ENCODE results near the gene PRAMEF2.
"Not testable (repeated sequence)": the region's sequence is repeated elsewhere in the genome, so short reads cannot be mapped to it uniquely, and the experiment has no call there.

PRAMEF2 gene

DNA sequence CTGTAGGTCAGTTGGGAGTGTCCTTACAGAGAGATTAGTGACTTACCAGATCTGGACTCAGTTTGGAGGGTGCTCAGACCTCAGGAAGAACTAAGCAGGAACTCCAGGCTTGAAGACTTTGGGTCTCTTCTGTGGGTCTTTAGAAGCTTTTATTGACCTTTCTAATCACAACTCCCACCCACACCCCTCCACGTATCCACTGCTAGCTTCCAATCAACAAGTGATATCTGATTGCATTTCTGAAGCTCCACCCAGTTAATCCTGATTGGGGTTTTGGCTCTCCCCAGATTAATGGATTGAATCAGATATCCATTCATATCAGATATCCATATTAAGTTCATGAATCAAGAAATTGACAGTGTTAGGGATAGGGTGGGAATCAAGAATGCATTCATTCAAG lies 41.3 kb downstream of the PRAMEF2 start, which contains the start of gene PRAMEF10:
PRAMEF10 (minus strand) TSS at position 101 of the 400 bp plus-strand sequence. CDS start 2,423 bp downstream, outside the sequence.
- not testable (repeated sequence) for H3K9me2 ChIP-seq (replicated peaks; ENCODE audit: control insufficient read depth, low read length); H3K4me1 ChIP-seq (ENCODE audit: control insufficient read depth, low read length); H3K36me3 ChIP-seq (ENCODE audit: control insufficient read depth, low read length); H3K79me2 ChIP-seq (ENCODE audit: control insufficient read depth, low read length); H3F3A ChIP-seq (ENCODE audit: control insufficient read depth, insufficient read depth); H3K4me2 ChIP-seq (ENCODE audit: low read length); H4K20me1 ChIP-seq (ENCODE audit: control insufficient read depth, insufficient read depth, low read depth, low read length); H3K27me3 ChIP-seq (ENCODE audit: control insufficient read depth, low read length); H3K4me3 ChIP-seq (ENCODE audit: low read length); H3K27ac ChIP-seq (ENCODE audit: low read depth, low read length); H3K9me3 ChIP-seq (ENCODE audit: control insufficient read depth, insufficient read depth, low read length)

- not testable (repeated sequence) for H3F3A ChIP-seq (ENCODE audit: control insufficient read depth, insufficient read depth); H3K27me3 ChIP-seq (ENCODE audit: control insufficient read depth, low read length)
Measured at GRCh38 chr1:12899186-12899585, 42.3 kb downstream of the PRAMEF2 start.

DNA sequence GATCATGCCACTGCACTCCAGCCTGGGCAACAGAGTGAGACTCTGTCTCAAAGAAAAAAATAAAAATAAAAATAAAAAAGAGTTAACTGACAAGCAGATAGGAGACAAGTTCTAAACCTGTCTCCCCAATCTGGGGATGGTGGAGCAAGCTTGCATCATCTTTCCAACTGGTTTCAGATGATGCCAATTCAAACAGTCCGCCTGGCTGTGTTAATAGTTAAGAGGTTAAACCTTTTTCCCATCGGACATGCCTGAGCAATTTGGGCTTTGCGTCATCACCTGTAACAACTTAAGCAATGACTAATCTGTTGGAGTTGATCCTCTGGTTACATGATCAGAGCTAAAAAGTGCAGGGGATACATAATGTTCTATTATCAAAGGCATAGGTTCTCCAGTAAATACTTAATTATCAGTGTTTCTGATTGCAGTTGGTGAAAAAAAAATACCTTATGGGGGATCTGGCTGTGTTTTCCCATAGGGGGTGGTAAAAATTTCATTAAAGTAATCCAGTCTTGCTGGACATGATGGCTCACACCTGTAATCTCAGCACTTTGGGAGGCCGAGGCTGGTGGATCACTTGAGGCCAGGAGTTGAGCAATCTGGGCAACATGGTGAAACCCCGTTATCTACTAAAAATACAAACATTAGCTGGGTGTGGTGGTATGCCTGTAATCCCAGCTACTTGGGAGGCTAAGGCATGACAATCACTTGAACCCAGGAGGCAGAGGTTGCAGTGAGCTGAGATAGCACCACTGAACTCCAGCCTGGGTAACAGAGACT lies 47.1 kb downstream of the PRAMEF2 start:
- H3K4me3 ChIP-seq (ENCODE audit: low read length); H3K27ac ChIP-seq (ENCODE audit: low read depth, low read length); H3K9me2 ChIP-seq (replicated peaks; ENCODE audit: control insufficient read depth, low read length); H3F3A ChIP-seq (ENCODE audit: control insufficient read depth, insufficient read depth); H3K79me2 ChIP-seq (ENCODE audit: control insufficient read depth, low read length); H4K20me1 ChIP-seq (ENCODE audit: control insufficient read depth, insufficient read depth, low read depth, low read length); H3K27me3 ChIP-seq (ENCODE audit: control insufficient read depth, low read length); H3K36me3 ChIP-seq (ENCODE audit: control insufficient read depth, low read length); H3K4me1 ChIP-seq (ENCODE audit: control insufficient read depth, low read length); H3K4me2 ChIP-seq (ENCODE audit: low read length); H3K9me3 ChIP-seq (ENCODE audit: control insufficient read depth, insufficient read depth, low read length): not testable (repeated sequence)

More at GRCh38 chr1:12899186-12899585, 42.3 kb downstream of the PRAMEF2 start:
- not testable (repeated sequence) for H3K36me3 ChIP-seq (ENCODE audit: control insufficient read depth, low read length); H4K20me1 ChIP-seq (ENCODE audit: control insufficient read depth, insufficient read depth, low read depth, low read length); H3K27ac ChIP-seq (ENCODE audit: low read depth, low read length); H3K4me1 ChIP-seq (ENCODE audit: control insufficient read depth, low read length); H3K9me2 ChIP-seq (replicated peaks; ENCODE audit: control insufficient read depth, low read length); H3K4me2 ChIP-seq (ENCODE audit: low read length); H3K4me3 ChIP-seq (ENCODE audit: low read length); H3K79me2 ChIP-seq (ENCODE audit: control insufficient read depth, low read length); H3K9me3 ChIP-seq (ENCODE audit: control insufficient read depth, insufficient read depth, low read length)
